Neuronal stem cell (in vitro differentiated cells): ENCODE measurements around the gene TLNRD1.

Experiments
- DNase-seq: peaks from one replicate; pipeline ENCODE4 v3.0.0-alpha.2; 2013; ENCODE audit warnings: low spot score
- H2AFZ ChIP-seq: one replicate; pipeline ENCODE4 v1.6.1; 2013; ENCODE audit warnings: mild to moderate bottlenecking, low read length, inconsistent platforms
- H2AK5ac ChIP-seq: 2 replicates; pipeline ENCODE4 v1.6.1; 2013; ENCODE audit warnings: low read depth, mild to moderate bottlenecking, inconsistent platforms, low read length, moderate library complexity, mixed read lengths
- H2BK120ac ChIP-seq: 2 replicates; pipeline ENCODE4 v1.6.1; 2013; ENCODE audit warnings: low read depth, mild to moderate bottlenecking, inconsistent platforms, low read length, moderate library complexity, mixed read lengths
- H2BK12ac ChIP-seq: one replicate; pipeline ENCODE4 v1.6.1; 2013; ENCODE audit warnings: low read length, inconsistent platforms
- H2BK15ac ChIP-seq: 2 replicates; pipeline ENCODE4 v1.6.1; 2013; ENCODE audit warnings: mild to moderate bottlenecking, low read length, inconsistent platforms, mixed read lengths
- H2BK5ac ChIP-seq: one replicate; pipeline ENCODE4 v1.6.1; 2013; ENCODE audit warnings: inconsistent platforms, mild to moderate bottlenecking, low read length, moderate library complexity
- H3K14ac ChIP-seq: one replicate; pipeline ENCODE4 v1.6.1; 2013; ENCODE audit warnings: low read length, inconsistent platforms
- H3K18ac ChIP-seq: 2 replicates; pipeline ENCODE4 v1.6.1; 2013; ENCODE audit warnings: low read length, inconsistent platforms
- H3K23ac ChIP-seq: 2 replicates; pipeline ENCODE4 v1.6.1; 2013; ENCODE audit warnings: low read depth, mild to moderate bottlenecking, mixed read lengths, low read length, inconsistent platforms; ENCODE audit not compliant: poor library complexity
- H3K27ac ChIP-seq: replicated peaks from 3 replicates; pipeline ENCODE4 v1.5.1; 2013; ENCODE audit warnings: low read length, inconsistent platforms
- H3K27me3 ChIP-seq, 3 experiments: 2 replicates each; pipeline ENCODE4 v1.6.1; 2013; ENCODE audit warnings: low read length in 3 of 3, mild to moderate bottlenecking in 2 of 3, inconsistent platforms in 1 of 3, low read depth in 1 of 3, mixed read lengths in 1 of 3, moderate library complexity in 1 of 3; ENCODE audit not compliant: control insufficient read depth in 3 of 3, insufficient read depth in 3 of 3
- H3K36me3 ChIP-seq, 2 donors: replicated peaks in 1 of 2; 2 replicates each; pipeline ENCODE4 v1.6.1; 2013; ENCODE audit warnings: low read length in 2 of 2; ENCODE audit not compliant: control insufficient read depth in 2 of 2, insufficient read depth in 2 of 2
- H3K4ac ChIP-seq: 2 replicates; pipeline ENCODE4 v1.6.1; 2013; ENCODE audit warnings: inconsistent platforms, mild to moderate bottlenecking, low read length, moderate library complexity
- H3K4me1 ChIP-seq, 2 donors: 1 replicate in 1 of 2; 2 replicates in 1 of 2; pipeline ENCODE4 v1.6.1; 2013; ENCODE audit warnings: low read length in 2 of 2, low read depth in 1 of 2; ENCODE audit not compliant: control insufficient read depth in 2 of 2, insufficient read depth in 1 of 2
- H3K4me2 ChIP-seq: one replicate; pipeline ENCODE4 v1.6.1; 2013; ENCODE audit warnings: mild to moderate bottlenecking, low read length, inconsistent platforms; ENCODE audit not compliant: insufficient read depth, poor library complexity, severe bottlenecking
- H3K4me3 ChIP-seq, 2 donors: 2 replicates each; pipeline ENCODE4 v1.5.1; 2013; ENCODE audit warnings: low read length in 2 of 2, mild to moderate bottlenecking in 2 of 2, inconsistent platforms in 1 of 2, moderate library complexity in 1 of 2
- H3K79me1 ChIP-seq: one replicate; pipeline ENCODE4 v1.6.1; 2013; ENCODE audit warnings: low read depth, mild to moderate bottlenecking, inconsistent platforms, low read length, moderate library complexity
- H3K9ac ChIP-seq: one replicate; pipeline ENCODE4 v1.6.1; 2013; ENCODE audit warnings: mild to moderate bottlenecking, low read depth, low read length, inconsistent platforms; ENCODE audit not compliant: poor library complexity
- H3K9me3 ChIP-seq, 2 donors: replicated peaks in 1 of 2; 2 replicates each; pipeline versions ENCODE3 to v1.6.1; 2013; ENCODE audit warnings: low read length in 2 of 2, mild to moderate bottlenecking in 2 of 2, inconsistent platforms in 1 of 2, low read depth in 1 of 2, mixed read lengths in 1 of 2, moderate library complexity in 1 of 2; ENCODE audit not compliant: control insufficient read depth in 2 of 2, insufficient read depth in 1 of 2
- H4K8ac ChIP-seq: one replicate; pipeline ENCODE4 v1.6.1; 2013; ENCODE audit warnings: low read depth, mild to moderate bottlenecking, inconsistent platforms, low read length, moderate library complexity
- H4K91ac ChIP-seq: one replicate; pipeline ENCODE4 v1.6.1; 2013; ENCODE audit warnings: low read length, low read depth, mild to moderate bottlenecking, inconsistent platforms; ENCODE audit not compliant: poor library complexity
- WGBS, 2 donors: extraction: QIAGEN DNeasy Blood & Tissue Kit; methylation state at CpG; one replicate each; pipeline ENCODE4 v1.1.7; 2013; ENCODE audit warnings: missing lambda C conversion rate in 2 of 2, mixed read lengths in 1 of 2; ENCODE audit not compliant: insufficient read length in 2 of 2, insufficient replicate concordance in 1 of 2; ENCODE audit errors: extremely low coverage in 2 of 2; 5-methylcytosine and 5-hydroxymethylcytosine counted together

Gene TLNRD1

GRCh38 chr15:80997692-80998091, 3.0 kb upstream of the TLNRD1 start:
- peaks cover 2 to 8% of the 10 kb centered on the region in 2 donors for H3K9me3 ChIP-seq
- H2BK5ac ChIP-seq = no peak overlapping the region
- H2AK5ac ChIP-seq = no peak overlapping the region
- H3K14ac ChIP-seq = no peak overlapping the region
- H3K27me3 ChIP-seq = peaks cover 0 to 5% (median 0%) of the 10 kb centered on the region in 3 experiments
- no peak overlapping the region for H3K18ac ChIP-seq
- H2BK12ac ChIP-seq = no peak overlapping the region
- WGBS, 2 donors = no CpG with 5 or more reads among the region's 1 CpG
- H2BK15ac ChIP-seq = no peak overlapping the region
- H3K4me1 ChIP-seq = peaks cover 6 to 13% of the 10 kb centered on the region in 2 donors
- no peak overlapping the region for H3K4me2 ChIP-seq
- DNase-seq = no peak
- H3K36me3 ChIP-seq = peaks cover 3 to 7% of the 10 kb centered on the region in 2 donors
- no peak overlapping the region for H4K91ac ChIP-seq
- H3K4ac ChIP-seq = no peak overlapping the region
- H3K27ac ChIP-seq = no peak overlapping the region
- H3K4me3 ChIP-seq = no peak overlapping the region
- H3K9ac ChIP-seq = no peak overlapping the region
- H3K23ac ChIP-seq = no peak overlapping the region
- no peak overlapping the region for H2BK120ac ChIP-seq
- H3K79me1 ChIP-seq = peaks cover 11% of the 10 kb centered on the region
- H2AFZ ChIP-seq = no peak overlapping the region
- H4K8ac ChIP-seq = no peak overlapping the region

DNA sequence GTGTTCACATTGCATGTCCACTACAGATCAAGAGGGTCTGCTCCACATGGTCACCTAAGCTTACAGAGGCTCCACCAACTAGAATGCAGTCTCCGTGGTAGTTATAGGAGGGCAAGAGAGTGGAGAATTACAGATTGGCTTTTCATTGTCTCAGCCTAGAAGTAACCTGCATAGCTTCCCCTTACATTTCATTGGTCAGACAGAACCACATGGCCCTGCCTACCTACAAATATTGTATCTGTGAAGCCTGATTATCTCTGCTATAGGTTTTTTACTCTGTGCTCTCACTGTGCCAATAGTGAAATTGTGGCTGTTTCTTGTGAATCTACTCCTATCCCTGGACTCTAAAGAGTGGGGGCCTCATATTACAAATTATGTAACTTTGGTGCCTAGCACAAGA, 2.5 kb upstream of the TLNRD1 start:
- Histone ChIP-seq H2BK120ac (no peak overlapping the region), H2BK15ac (no peak overlapping the region), H3K4me2 (no peak overlapping the region), H2BK5ac (no peak overlapping the region), H3K14ac (no peak overlapping the region), H3K27ac (no peak overlapping the region), H3K27me3 (peaks cover 0 to 5% (median 0%) of the 10 kb centered on the region in 3 experiments), H3K9me3 (peaks cover 5 to 12% of the 10 kb centered on the region in 2 donors), H2BK12ac (no peak overlapping the region), H4K91ac (no peak overlapping the region), H3K36me3 (peaks cover 7 to 12% of the 10 kb centered on the region in 2 donors), H3K4me1 (peaks cover 9 to 13% of the 10 kb centered on the region in 2 donors), H3K79me1 (peaks cover 15% of the 10 kb centered on the region), H2AFZ (no peak overlapping the region), H3K9ac (no peak overlapping the region), H3K4me3 (no peak overlapping the region), H3K23ac (no peak overlapping the region), H2AK5ac (no peak overlapping the region), H3K4ac (no peak overlapping the region), H4K8ac (no peak overlapping the region), H3K18ac (no peak overlapping the region)
- no peak for DNase-seq
- WGBS, 2 donors = no CpG with 5 or more reads among the region's 1 CpG

DNA sequence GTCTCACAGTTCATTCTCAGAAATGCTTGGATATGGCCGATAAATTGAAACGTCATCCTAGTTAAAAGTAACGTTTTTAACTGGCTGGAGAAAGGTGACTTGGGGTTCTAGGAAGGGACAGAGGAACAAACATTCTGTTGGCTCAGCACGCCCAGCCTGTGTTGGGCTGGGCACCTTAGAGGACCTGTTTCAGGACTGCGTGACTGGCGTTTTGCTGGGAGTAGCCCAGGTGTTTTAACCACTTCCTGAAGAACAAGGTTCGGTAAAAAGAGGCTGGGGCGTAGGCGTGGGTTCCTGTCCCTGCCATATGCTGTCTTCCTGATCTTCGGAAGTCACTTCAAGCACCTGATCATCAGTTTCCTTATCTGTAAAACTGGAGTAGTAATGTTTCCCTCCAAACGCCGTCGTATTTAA, 1.1 kb upstream of the TLNRD1 start:
- Histone ChIP-seq H3K4ac (no peak overlapping the region), H2BK120ac (no peak overlapping the region), H3K4me1 (peaks cover 9 to 13% of the 10 kb centered on the region in 2 donors), H2AK5ac (no peak overlapping the region), H4K8ac (no peak overlapping the region), H2BK15ac (no peak overlapping the region), H3K23ac (no peak overlapping the region), H4K91ac (no peak overlapping the region), H3K14ac (no peak overlapping the region), H3K18ac (no peak overlapping the region), H3K36me3 (peaks cover 7 to 26% of the 10 kb centered on the region in 2 donors), H2BK5ac (no peak overlapping the region), H2AFZ (no peak overlapping the region), H3K9me3 (peaks cover 5 to 12% of the 10 kb centered on the region in 2 donors), H3K4me2 (peak overlapping the region; percentile 86), H3K27ac (no peak overlapping the region), H3K79me1 (peaks cover 15% of the 10 kb centered on the region), H2BK12ac (no peak overlapping the region), H3K27me3 (peaks cover 0 to 5% (median 0%) of the 10 kb centered on the region in 3 experiments), H3K9ac (no peak overlapping the region), H3K4me3 (peak overlapping the region in 1 of 2 donors; percentile 59)
- no CpG with 5 or more reads among the region's 13 CpGs for WGBS, 2 donors
- no peak for DNase-seq

DNA sequence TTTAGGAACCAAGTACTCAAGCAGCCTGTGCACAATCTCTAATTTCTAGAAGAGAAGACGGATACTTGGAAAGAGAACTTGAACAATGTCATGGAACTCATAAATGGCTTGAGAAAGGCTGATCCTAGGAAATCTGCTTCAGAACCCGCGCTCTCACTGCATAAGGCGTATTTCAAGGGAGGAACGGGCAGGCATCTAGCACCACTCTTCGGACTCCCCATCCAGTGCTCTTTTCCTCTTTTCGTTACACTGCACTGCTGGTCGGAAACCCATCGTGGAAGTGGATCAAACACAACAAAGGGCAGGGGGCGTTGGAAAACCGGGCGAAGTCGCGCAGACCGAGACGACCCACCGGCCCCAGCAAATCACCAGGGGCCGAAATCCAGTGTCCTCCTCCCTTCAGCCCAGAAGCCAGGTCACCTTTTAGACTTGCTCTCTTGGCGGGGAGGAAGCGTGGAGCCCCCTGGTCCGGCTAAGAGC, 539 bp upstream of the TLNRD1 start:
- Histone ChIP-seq H2BK120ac (no peak overlapping the region), H2BK15ac (peak overlapping the region; percentile 52), H2AFZ (peak overlapping the region; percentile 99), H3K4me2 (peak overlapping the region; percentile 86), H3K4ac (no peak overlapping the region), H3K4me3 (peak overlapping the region; percentile 59 to 96), H3K9me3 (peaks cover 5 to 12% of the 10 kb centered on the region in 2 donors), H4K8ac (no peak overlapping the region), H3K14ac (peak overlapping the region; percentile 63), H3K27me3 (peaks cover 0 to 5% (median 0%) of the 10 kb centered on the region in 3 experiments), H3K27ac (peak overlapping the region; percentile 33), H2BK5ac (peak overlapping the region; percentile 84), H2AK5ac (peak overlapping the region; percentile 83), H3K79me1 (peaks cover 15% of the 10 kb centered on the region), H3K36me3 (peaks cover 7 to 31% of the 10 kb centered on the region in 2 donors), H3K4me1 (peaks cover 9 to 10% of the 10 kb centered on the region in 2 donors), H2BK12ac (no peak overlapping the region), H3K23ac (peak overlapping the region; percentile 100), H3K9ac (peak overlapping the region; percentile 94), H3K18ac (peak overlapping the region; percentile 100), H4K91ac (no peak overlapping the region)
- no CpG with 5 or more reads among the region's 21 CpGs for WGBS, 2 donors
- no peak for DNase-seq
